Keratinocyte (primary cell): ENCODE results near the gene OR52E8.

Experiments
- CTCF ChIP-seq, 3 experiments: IDR thresholded peaks in 1 of 3; conservative IDR thresholded peaks in 1 of 3; optimal IDR thresholded peaks in 1 of 3; 2 replicates in 2 of 3; 3 replicates in 1 of 3; pipeline versions ENCODE3 to v1.5.1; 2011; ENCODE audit warnings: low read length in 3 of 3, mild to moderate bottlenecking in 3 of 3, moderate library complexity in 2 of 3, control low read depth in 1 of 3, inconsistent platforms in 1 of 3; ENCODE audit not compliant: insufficient read depth in 2 of 3; ENCODE audit errors: extremely low read depth in 1 of 3
- EZH2 ChIP-seq: IDR thresholded peaks from one replicate; pipeline ENCODE4 v1.6.1; 2012; ENCODE audit warnings: inconsistent platforms, mild to moderate bottlenecking, low read length, moderate library complexity

- TF ChIP-seq CTCF (optimal IDR thresholded peaks at IDR 0.05 in 1 of 3, IDR thresholded peaks at IDR 0.05 in 1 of 3, conservative IDR thresholded peaks at IDR 0.05 in 1 of 3; ENCODE audit: extremely low read depth in 1 of 3, insufficient read depth in 2 of 3, low read length in 3 of 3) (no peak), EZH2 (no peak)
Measured at GRCh38 chr11:5878564-5878963, 21.1 kb upstream of the OR52E8 start.
